Measurements from ENCODE around the gene STK17B.

GRCh38 chr2:196217116-196217515 lies 45.7 kb upstream of the STK17B start:
- TF ChIP-seq POLR2A (IDR thresholded peaks at IDR 0.05; ENCODE audit: low read depth, low read length) (no peak), POLR2AphosphoS5 (IDR thresholded peaks at IDR 0.05; ENCODE audit: low read depth, low read length) (no peak), TAF1 (IDR thresholded peaks at IDR 0.05; ENCODE audit: borderline replicate concordance, low read depth, low read length) (no peak)
